22Rv1 (cell line): ENCODE measurements around the gene UBR2.

Source experiments
- ZFX ChIP-seq: fragments of 450-650 bp; IDR thresholded peaks from 2 replicates; pipeline ENCODE4 v1.6.1; 2017; ENCODE audit warnings: antibody characterized with exemption, borderline replicate concordance
- TF ChIP-seq, protein P1 (sequence below): fragments of 450-650 bp; IDR thresholded peaks from 2 replicates; pipeline ENCODE4 v1.5.1; 2017; ENCODE audit warnings: mild to moderate bottlenecking

DNA sequence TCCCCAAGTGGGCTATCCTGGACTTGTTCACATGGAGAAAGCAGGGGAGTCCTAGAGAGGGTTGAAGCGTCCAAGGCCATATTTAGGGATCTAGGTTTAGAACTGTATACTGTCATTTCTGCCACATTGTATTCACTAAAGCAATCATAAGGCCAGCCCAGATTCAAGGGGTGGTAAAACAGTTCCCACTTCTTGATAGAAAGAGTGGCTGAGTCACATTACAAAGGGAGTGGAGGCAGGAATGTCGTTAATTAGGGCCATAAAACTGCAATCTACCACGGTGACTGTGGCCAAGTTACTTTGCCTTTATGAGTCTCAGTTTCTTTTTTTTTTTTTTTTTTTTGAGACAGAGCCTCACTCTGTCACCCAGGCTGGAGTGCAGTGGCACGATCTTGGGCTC, 7.4 kb upstream of the UBR2 start:
- TF ChIP-seq, protein P1, sequence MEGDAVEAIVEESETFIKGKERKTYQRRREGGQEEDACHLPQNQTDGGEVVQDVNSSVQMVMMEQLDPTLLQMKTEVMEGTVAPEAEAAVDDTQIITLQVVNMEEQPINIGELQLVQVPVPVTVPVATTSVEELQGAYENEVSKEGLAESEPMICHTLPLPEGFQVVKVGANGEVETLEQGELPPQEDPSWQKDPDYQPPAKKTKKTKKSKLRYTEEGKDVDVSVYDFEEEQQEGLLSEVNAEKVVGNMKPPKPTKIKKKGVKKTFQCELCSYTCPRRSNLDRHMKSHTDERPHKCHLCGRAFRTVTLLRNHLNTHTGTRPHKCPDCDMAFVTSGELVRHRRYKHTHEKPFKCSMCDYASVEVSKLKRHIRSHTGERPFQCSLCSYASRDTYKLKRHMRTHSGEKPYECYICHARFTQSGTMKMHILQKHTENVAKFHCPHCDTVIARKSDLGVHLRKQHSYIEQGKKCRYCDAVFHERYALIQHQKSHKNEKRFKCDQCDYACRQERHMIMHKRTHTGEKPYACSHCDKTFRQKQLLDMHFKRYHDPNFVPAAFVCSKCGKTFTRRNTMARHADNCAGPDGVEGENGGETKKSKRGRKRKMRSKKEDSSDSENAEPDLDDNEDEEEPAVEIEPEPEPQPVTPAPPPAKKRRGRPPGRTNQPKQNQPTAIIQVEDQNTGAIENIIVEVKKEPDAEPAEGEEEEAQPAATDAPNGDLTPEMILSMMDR: no peak
- TF ChIP-seq ZFX: no peak
